GM23248 (cell line): ENCODE results near the gene OCSTAMP.

Source experiments
- EZH2 ChIP-seq: fragments of 200-600 bp; sonication (generic); IDR thresholded peaks from 2 replicates; pipeline ENCODE4 v1.6.1; 2018; ENCODE audit warnings: antibody characterized with exemption, mild to moderate bottlenecking; ENCODE audit not compliant: insufficient read depth, poor library complexity, severe bottlenecking
- EZH2phosphoT487 ChIP-seq: fragments of 200-600 bp; sonication (generic); IDR thresholded peaks from 2 replicates; pipeline ENCODE4 v1.6.1; 2018; ENCODE audit warnings: antibody characterized with exemption, moderate library complexity, mild to moderate bottlenecking, low read depth; ENCODE audit not compliant: insufficient read depth

- no peak for TF ChIP-seq EZH2
- TF ChIP-seq EZH2phosphoT487: no peak
Observed at GRCh38 chr20:46523108-46523507, 27.3 kb downstream of the OCSTAMP start.
